Activated T-helper 1 cell treated with Interleukin-2 at 50 U/mL for 16 hours (primary cell): ENCODE measurements around the gene RFX7.
"Not testable (repeated sequence)": the region's sequence is repeated elsewhere in the genome, so short reads cannot be mapped to it uniquely, and the experiment has no call there.

ENCODE experiments used
- DNase-seq: peaks from one replicate; pipeline ENCODE4 v3.0.0-alpha.2; 2020; ENCODE audit warnings: low read depth

Gene RFX7

GRCh38 chr15:56205061-56205876 lies 38.4 kb downstream of the RFX7 start:
- no peak for DNase-seq

DNA sequence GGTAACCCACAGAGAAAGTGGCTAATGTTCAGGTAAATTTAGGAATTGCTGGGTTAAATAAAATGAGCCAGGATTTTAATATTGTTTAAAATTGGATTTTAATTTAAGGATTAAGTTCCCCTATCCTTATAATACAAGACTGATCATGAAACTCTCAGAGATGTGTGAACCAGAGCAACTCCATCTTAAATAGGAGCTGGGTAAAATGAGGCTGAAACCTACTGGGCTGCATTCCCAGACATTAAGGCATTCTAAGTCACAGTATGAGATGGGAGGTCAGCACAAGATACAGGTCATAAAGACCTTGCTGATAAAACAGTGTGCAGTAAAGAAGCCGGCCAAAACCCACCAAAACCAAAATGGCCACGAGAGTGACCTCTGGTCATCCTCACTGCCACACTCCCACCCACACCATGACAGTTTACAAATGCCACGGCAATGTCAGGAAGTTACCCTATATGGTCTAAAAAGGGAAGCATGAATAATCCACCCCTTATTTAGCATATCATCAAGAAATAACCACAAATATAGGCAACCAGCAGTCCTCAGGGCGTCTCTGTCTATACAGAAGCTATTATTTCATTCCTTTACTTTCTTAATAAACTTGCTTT lies 40.3 kb downstream of the RFX7 start:
- not testable (repeated sequence) for DNase-seq

GRCh38 chr15:56202701-56203100 lies 41.0 kb downstream of the RFX7 start:
- no peak for DNase-seq

DNA sequence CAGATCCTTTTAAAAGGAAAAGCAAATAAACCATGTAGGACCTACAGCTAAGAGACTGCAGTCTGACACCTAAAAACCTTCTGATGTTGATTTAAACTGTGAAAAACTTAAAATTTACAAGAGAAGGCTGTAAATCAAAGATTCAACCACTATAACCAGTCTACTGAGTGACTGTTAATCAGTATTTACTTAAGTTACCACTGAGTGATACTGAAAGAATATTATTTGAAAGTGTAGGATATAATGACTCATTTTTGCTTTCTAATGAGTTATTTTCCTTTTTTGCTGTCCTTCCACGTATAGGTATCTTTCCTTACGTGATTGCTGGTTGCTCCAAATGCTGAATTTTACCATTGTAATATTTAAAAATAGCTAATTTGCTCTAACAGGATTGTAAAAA lies 44.6 kb downstream of the RFX7 start:
- DNase-seq, result no peak

- no peak for DNase-seq
These were observed 49.6 kb downstream of the RFX7 start for GRCh38 chr15:56194035-56194434.

GRCh38 chr15:56192659-56193442 lies 50.8 kb downstream of the RFX7 start:
- no peak for DNase-seq

DNA sequence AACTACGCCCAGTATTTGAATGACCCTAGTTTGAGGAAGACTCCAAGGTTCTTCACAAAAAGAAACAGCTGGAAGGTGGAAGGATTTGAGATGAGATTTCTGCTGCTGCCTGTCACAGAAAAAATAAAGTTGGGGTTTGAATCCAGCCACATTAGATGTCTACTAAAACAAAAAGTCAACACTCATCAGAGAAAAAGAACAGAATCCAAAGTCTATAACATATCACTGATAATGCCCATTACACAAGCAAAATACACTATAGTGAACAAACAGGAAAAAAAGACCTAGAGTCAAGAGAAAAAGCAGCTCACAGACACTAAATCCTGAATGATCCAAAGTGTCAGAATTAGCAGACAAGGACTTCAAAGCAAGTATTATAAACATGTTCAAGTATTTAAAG lies 56.0 kb downstream of the RFX7 start:
- no peak for DNase-seq

DNA sequence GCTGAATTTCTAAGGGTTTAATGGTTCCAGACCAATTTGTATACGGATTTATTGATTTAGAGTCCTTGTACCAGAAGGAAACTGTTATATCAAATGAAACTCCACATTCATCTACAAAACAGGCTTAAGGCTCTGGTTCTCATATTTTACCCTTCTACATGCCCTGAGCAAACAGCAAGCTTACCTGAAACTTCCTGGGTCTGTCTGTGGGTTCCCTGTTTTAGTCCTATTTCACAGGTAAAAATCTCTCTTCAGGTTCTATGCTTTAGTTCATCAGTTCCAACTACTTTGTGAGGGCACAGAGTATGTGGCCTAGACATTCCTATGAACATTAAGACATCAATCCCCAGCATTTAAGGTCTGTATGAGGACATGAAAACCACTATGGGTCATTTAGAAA lies 57.7 kb downstream of the RFX7 start:
- no peak for DNase-seq

DNA sequence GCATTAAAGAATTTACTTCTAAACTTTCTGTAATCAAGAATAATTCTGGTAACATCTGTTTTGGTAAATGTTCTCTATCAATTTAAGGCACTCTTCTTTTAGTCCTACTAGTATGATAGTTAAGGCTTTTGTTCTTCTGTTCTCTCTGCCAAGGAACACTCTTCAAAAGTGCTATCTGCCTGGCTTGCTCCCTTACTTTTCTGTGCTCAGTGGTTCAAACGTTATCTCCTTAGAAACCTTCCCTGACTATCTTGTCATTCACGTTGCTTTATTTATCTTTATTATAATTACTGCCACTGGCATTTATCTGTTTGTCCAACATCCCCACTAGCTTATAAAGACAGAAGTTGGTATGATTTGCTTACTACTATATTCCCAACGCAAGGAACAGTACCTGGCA lies 59.2 kb downstream of the RFX7 start:
- DNase-seq, result no peak

GRCh38 chr15:56180851-56181250 lies 62.8 kb downstream of the RFX7 start:
- DNase-seq, result no peak

DNA sequence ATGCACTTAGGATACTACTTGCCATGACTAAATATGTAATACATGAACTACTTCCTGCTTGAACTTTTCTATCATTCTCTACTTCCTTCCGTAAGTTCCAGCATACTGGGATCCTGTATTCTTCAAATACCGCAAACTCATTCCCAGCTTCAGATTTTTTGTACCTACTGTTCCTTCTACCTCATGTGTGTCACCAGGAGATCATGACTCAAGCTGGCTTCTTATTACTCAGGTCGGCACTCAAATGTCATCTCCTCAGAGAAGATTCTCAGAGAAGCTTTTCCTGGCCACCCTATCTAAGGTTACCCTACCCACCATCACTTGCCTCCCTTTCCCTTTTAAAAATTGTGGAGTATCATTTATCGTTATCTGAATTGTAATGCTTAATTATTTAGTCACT lies 66.7 kb downstream of the RFX7 start:
- DNase-seq, result no peak

DNA sequence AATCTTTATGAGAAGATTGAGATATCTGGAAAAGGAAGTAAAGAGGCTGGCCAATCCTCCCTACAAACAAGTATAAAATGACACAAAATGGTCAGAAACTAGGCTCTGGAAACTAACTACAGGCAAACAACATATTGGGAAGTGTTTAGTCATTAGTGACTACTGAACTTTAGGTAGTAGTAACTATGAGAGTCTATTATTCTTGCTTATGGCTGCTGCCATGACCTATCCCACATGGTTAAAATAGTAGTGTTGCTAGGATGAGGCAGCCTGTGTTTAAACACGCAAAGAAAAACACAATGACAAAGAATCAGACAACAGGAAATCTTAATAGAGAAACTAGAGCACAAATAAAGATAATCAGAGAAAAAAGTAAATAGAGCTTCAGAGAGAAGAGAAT lies 67.9 kb downstream of the RFX7 start:
- DNase-seq, result no peak

DNA sequence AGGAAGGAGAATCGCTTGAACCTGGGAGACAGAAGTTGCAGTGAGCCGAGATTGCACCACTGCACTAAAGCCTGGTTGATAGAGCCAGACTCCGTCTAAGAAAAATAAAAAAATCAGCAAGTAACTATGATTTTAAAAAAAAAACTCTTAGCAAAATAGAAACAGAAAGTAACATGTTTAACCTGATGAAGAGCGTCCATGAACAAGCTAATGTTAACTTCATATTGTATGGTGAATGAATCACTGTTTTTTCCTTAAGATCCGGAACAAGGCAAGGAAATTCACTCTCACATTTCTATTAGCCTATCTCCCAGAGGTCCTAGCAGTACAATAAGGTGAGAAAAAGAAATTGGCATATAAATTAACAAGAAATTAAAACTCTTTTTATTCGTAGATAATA lies 69.0 kb downstream of the RFX7 start:
- DNase-seq, result no peak

- no peak for DNase-seq
These were observed 75.3 kb downstream of the RFX7 start for GRCh38 chr15:56168394-56168793.

GRCh38 chr15:56165234-56165633 lies 78.4 kb downstream of the RFX7 start:
- no peak for DNase-seq

GRCh38 chr15:56160966-56161365 lies 82.7 kb downstream of the RFX7 start:
- DNase-seq, result no peak

GRCh38 chr15:56156877-56157276 lies 86.8 kb downstream of the RFX7 start:
- DNase-seq, result no peak

GRCh38 chr15:56155278-56155677 lies 88.4 kb downstream of the RFX7 start:
- not testable (repeated sequence) for DNase-seq

DNA sequence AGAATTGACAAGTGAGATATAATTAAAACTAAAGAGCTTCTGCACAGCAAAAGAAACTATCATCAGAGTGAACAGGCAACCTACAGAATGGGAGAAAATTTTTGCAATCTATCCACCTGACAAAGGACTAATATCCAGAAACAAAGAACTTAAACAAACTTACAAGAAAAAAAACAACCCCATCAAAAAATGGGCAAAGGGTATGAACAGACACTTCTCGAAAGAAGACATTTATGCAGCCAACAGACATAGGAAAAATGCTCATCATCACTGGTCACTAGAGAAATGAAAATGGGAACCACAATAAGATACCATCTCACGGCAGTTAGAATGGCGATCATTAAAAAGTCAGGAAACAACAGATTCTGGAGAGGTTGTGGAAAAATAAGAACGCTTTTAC lies 88.9 kb downstream of the RFX7 start:
- not testable (repeated sequence) for DNase-seq

- no peak for DNase-seq
These were observed 93.5 kb downstream of the RFX7 start for GRCh38 chr15:56150204-56150603.

GRCh38 chr15:56148064-56148463 lies 95.6 kb downstream of the RFX7 start:
- no peak for DNase-seq

DNA sequence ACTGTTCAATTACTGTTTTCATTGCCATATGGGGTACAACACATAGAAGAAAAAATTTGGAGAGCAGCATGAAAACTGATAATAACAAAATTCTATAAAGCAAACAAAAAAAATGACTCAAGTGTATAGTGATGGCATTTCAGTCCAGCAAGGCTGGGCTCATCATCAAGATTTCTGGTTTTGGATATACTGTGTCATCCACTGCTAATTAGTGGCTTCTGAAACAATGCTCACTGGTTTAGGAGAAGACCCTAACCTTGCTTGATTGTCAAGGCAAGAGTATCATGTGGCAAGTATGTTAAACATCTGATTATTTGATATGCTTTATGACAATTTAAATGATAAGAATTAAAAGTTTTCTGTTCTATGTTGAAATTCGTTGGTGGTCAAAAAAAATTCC lies 96.9 kb downstream of the RFX7 start:
- no peak for DNase-seq

GRCh38 chr15:56128081-56128480 lies 115.6 kb downstream of the RFX7 start:
- no peak for DNase-seq
